Neural progenitor cell (in vitro differentiated cells): ENCODE data around the gene LRBA.

Experiments used
- EZH2 ChIP-seq: fragments of 200-600 bp; sonication (generic); IDR thresholded peaks from 2 replicates; pipeline ENCODE4 v1.6.1; 2017; ENCODE audit warnings: antibody characterized with exemption, mild to moderate bottlenecking, moderate library complexity
- TF ChIP-seq, protein P1 (sequence below): fragments of 200-600 bp; sonication (generic); IDR thresholded peaks from 2 replicates; pipeline ENCODE4 v1.5.1; 2017; ENCODE audit warnings: antibody characterized with exemption, mild to moderate bottlenecking

DNA sequence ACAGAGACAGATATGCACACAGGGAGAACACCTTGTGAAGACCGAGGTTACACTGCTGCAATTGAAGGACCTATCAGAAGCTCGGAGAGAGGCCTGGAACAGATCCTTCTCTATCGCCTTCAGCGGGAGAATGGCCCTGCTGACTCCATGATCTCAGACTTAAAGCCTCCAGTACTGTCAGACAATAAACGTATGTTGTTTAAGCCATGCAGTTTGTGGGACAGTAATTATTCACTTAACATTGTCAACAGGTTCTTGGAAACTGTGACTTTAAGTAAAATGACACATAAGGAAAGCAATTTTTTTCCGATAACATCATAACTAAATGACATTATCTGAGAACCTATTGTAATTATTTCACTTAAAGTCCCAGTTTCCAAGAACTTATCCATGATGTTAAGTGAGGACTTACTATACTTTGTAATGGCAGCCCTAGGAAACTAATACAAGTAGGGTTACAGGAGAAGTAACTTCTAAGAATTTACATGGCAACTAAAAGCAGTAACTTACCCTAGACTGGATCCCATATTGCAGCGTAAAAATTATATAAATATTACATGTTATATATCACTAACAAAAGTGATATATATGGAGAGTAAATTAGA, 613.9 kb downstream of the LRBA start:
- TF ChIP-seq, protein P1, sequence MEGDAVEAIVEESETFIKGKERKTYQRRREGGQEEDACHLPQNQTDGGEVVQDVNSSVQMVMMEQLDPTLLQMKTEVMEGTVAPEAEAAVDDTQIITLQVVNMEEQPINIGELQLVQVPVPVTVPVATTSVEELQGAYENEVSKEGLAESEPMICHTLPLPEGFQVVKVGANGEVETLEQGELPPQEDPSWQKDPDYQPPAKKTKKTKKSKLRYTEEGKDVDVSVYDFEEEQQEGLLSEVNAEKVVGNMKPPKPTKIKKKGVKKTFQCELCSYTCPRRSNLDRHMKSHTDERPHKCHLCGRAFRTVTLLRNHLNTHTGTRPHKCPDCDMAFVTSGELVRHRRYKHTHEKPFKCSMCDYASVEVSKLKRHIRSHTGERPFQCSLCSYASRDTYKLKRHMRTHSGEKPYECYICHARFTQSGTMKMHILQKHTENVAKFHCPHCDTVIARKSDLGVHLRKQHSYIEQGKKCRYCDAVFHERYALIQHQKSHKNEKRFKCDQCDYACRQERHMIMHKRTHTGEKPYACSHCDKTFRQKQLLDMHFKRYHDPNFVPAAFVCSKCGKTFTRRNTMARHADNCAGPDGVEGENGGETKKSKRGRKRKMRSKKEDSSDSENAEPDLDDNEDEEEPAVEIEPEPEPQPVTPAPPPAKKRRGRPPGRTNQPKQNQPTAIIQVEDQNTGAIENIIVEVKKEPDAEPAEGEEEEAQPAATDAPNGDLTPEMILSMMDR: no peak
- TF ChIP-seq EZH2: no peak
